SK-N-SH (cell line): ENCODE data around the gene WDR27. TPM values are rescaled to one million over a fixed set of nuclear protein-coding genes. Genes with fewer than 3 reads are reported as not detected.
"Not testable (repeated sequence)": the region's sequence is repeated elsewhere in the genome, so short reads cannot be mapped to it uniquely, and the experiment has no call there.

Source experiments
- CTCF ChIA-PET: fragments of 300-600, 350-600 bp; formaldehyde crosslinking; extraction: SDS; loops from one replicate; lab custom pipeline; 2021; lab: Yijun Ruan, JAX
- POLR2A ChIA-PET: fragments of 350-600 bp; sonication (Branson Sonifier 250); formaldehyde crosslinking; extraction: SDS; loops from one replicate; lab custom pipeline; 2020; ENCODE audit warnings: antibody characterized with exemption, inconsistent platforms; lab: Yijun Ruan, JAX
- DNase-seq: peaks from one replicate; pipeline ENCODE4 v3.0.0; 2012
- H2AFZ ChIP-seq: fragments of 200-600 bp; sonication (generic); 2 replicates; pipeline ENCODE4 v1.8.1; 2016; ENCODE audit warnings: antibody characterized with exemption, mild to moderate bottlenecking, low read depth
- H3F3A ChIP-seq: fragments of 200-600 bp; sonication (generic); replicated peaks from 2 replicates; pipeline ENCODE3; 2016; ENCODE audit warnings: antibody characterized with exemption, mild to moderate bottlenecking; ENCODE audit not compliant: insufficient read depth
- H3K27ac ChIP-seq, 2 experiments: fragments of 200-500 bp in 1 of 2; fragments of 200-600 bp in 1 of 2; sonication (Bioruptor generic) in 1 of 2; sonication (generic), shearing (Covaris generic) in 1 of 2; 2 replicates each; pipeline versions ENCODE4 v1.5.1 to v1.6.1; 2014 to 2016; ENCODE audit warnings: low read depth in 2 of 2, inconsistent platforms in 1 of 2, low read length in 1 of 2, mild to moderate bottlenecking in 1 of 2, mixed read lengths in 1 of 2
- H3K27me3 ChIP-seq: fragments of 200-600 bp; sonication (generic), shearing (Covaris generic); 2 replicates; pipeline ENCODE4 v1.6.1; 2016; ENCODE audit warnings: mixed run types; ENCODE audit not compliant: insufficient read depth
- H3K36me3 ChIP-seq, 2 experiments: fragments of 200-500 bp in 1 of 2; fragments of 200-600 bp in 1 of 2; sonication (Bioruptor generic) in 1 of 2; sonication (generic) in 1 of 2; replicated peaks in 1 of 2; 2 replicates each; pipeline versions ENCODE3 to v1.5.1; 2014 to 2016; ENCODE audit warnings: low read length in 1 of 2, mild to moderate bottlenecking in 1 of 2; ENCODE audit not compliant: insufficient read depth in 2 of 2, control insufficient read depth in 1 of 2
- H3K4me1 ChIP-seq, 2 experiments: fragments of 200-500 bp in 1 of 2; fragments of 200-600 bp in 1 of 2; sonication (Bioruptor generic) in 1 of 2; sonication (generic), shearing (Covaris generic) in 1 of 2; 2 replicates each; pipeline versions ENCODE4 v1.5.1 to v1.6.1; 2014 to 2016; ENCODE audit warnings: low read depth in 1 of 2, low read length in 1 of 2, mixed run types in 1 of 2; ENCODE audit not compliant: insufficient read depth in 2 of 2, control insufficient read depth in 1 of 2
- H3K4me2 ChIP-seq: fragments of 200-600 bp; sonication (generic), shearing (Covaris generic); 2 replicates; pipeline ENCODE4 v1.6.1; 2017; ENCODE audit warnings: mixed run types
- H3K4me3 ChIP-seq, 2 experiments: fragments of 200-500 bp in 1 of 2; fragments of 200-600 bp in 1 of 2; sonication (Bioruptor generic) in 1 of 2; sonication (generic), shearing (Covaris generic) in 1 of 2; 2 replicates each; pipeline versions ENCODE4 v1.5.1 to v1.8.1; 2014 to 2016; ENCODE audit warnings: low read depth in 2 of 2, inconsistent platforms in 1 of 2, low read length in 1 of 2, mild to moderate bottlenecking in 1 of 2, mixed read lengths in 1 of 2, moderate library complexity in 1 of 2
- H3K79me2 ChIP-seq: fragments of 200-600 bp; sonication (generic); 2 replicates; pipeline ENCODE4 v1.8.1; 2017; ENCODE audit warnings: mild to moderate bottlenecking; ENCODE audit not compliant: insufficient read depth
- H3K9ac ChIP-seq: fragments of 200-600 bp; sonication (generic); 2 replicates; pipeline ENCODE4 v1.6.1; 2017; ENCODE audit warnings: mixed run types
- H3K9me2 ChIP-seq: fragments of 200-600 bp; sonication (generic); 2 replicates; pipeline ENCODE4 v1.6.1; 2017; ENCODE audit warnings: mixed run types
- H3K9me3 ChIP-seq: fragments of 200-600 bp; sonication (generic); 2 replicates; pipeline ENCODE4 v1.6.1; 2017; ENCODE audit warnings: mixed run types, mild to moderate bottlenecking, moderate library complexity
- H4K20me1 ChIP-seq: fragments of 200-600 bp; sonication (generic); 2 replicates; pipeline ENCODE4 v1.6.1; 2017; ENCODE audit warnings: mild to moderate bottlenecking, mixed run types; ENCODE audit not compliant: insufficient read depth
- CHD2 ChIP-seq: fragments of 150-350 bp; IDR thresholded peaks from 2 replicates; pipeline ENCODE4 v1.6.1; 2018; ENCODE audit warnings: low read length; ENCODE audit not compliant: partially characterized antibody
- FOXJ3 ChIP-seq: sonication (generic); formaldehyde crosslinking; IDR thresholded peaks from 2 replicates; pipeline ENCODE4 v1.5.1; 2020; ENCODE audit warnings: mild to moderate bottlenecking, missing genetic modification reagents
- GABPA ChIP-seq: IDR thresholded peaks from 2 replicates; pipeline ENCODE4 v1.4.0; 2012; ENCODE audit warnings: low read depth, mild to moderate bottlenecking
- MEF2A ChIP-seq: IDR thresholded peaks from 2 replicates; pipeline ENCODE4 v1.4.0; 2012; ENCODE audit warnings: low read depth, borderline replicate concordance
- NFIC ChIP-seq: IDR thresholded peaks from 2 replicates; pipeline ENCODE4 v1.4.0; 2012; ENCODE audit warnings: borderline replicate concordance
- NRF1 ChIP-seq: IDR thresholded peaks from 2 replicates; pipeline ENCODE4 v1.6.1; 2012; ENCODE audit warnings: low read depth, mild to moderate bottlenecking, low read length
- POLR2AphosphoS5 ChIP-seq: IDR thresholded peaks from 2 replicates; pipeline ENCODE4 v1.6.1; 2012; ENCODE audit warnings: low read depth, low read length
- RCOR1 ChIP-seq: fragments of 150-350 bp; IDR thresholded peaks from 2 replicates; pipeline ENCODE4 v1.6.1; 2017; ENCODE audit warnings: antibody characterized with exemption, low read length
- RXRA ChIP-seq: IDR thresholded peaks from 2 replicates; pipeline ENCODE4 v1.4.0; 2012; ENCODE audit warnings: low read depth, mild to moderate bottlenecking, borderline replicate concordance
- SIN3A ChIP-seq: IDR thresholded peaks from 2 replicates; pipeline ENCODE4 v1.6.1; 2012; ENCODE audit warnings: low read depth, mild to moderate bottlenecking, low read length, moderate library complexity, borderline replicate concordance
- SMC3 ChIP-seq: IDR thresholded peaks from 2 replicates; pipeline ENCODE4 v1.6.1; 2012; ENCODE audit warnings: low read depth, low read length, improper control_type of control experiment
- TAF1 ChIP-seq: IDR thresholded peaks from 2 replicates; pipeline ENCODE4 v1.6.1; 2012; ENCODE audit warnings: low read depth, mild to moderate bottlenecking, low read length, moderate library complexity, borderline replicate concordance
- TCF12 ChIP-seq: IDR thresholded peaks from 2 replicates; pipeline ENCODE4 v1.4.0; 2012
- TEAD4 ChIP-seq: IDR thresholded peaks from 2 replicates; pipeline ENCODE4 v1.4.0; 2012; ENCODE audit warnings: mild to moderate bottlenecking, borderline replicate concordance; ENCODE audit not compliant: insufficient read depth
- USF2 ChIP-seq: fragments of 150-350 bp; IDR thresholded peaks from 2 replicates; pipeline ENCODE4 v1.6.1; 2017; ENCODE audit warnings: antibody characterized with exemption, low read length, low read depth, borderline replicate concordance
- YY1 ChIP-seq: IDR thresholded peaks from 2 replicates; pipeline ENCODE4 v1.4.0; 2012; ENCODE audit warnings: low read depth, mild to moderate bottlenecking
- WGBS: methylation state at CpG from one replicate; pipeline ENCODE4 v1.1.6; 2017; ENCODE audit warnings: low lambda C conversion rate; 5-methylcytosine and 5-hydroxymethylcytosine counted together
- polyA plus RNA-seq, 3 experiments: library from polyadenylated mRNA; depleted of rRNA; stranded (reverse); fragments of >200 nt; gene quantifications; 2 replicates each; pipeline ENCODE4 v1.2.3, GENCODE V29; 2012
- TF ChIP-seq, protein P1 (sequence below): IDR thresholded peaks from 2 replicates; pipeline ENCODE4; 2012
- TF ChIP-seq, protein P2 (sequence below): IDR thresholded peaks from 2 replicates; pipeline ENCODE4 v1.4.0; 2012; ENCODE audit warnings: low read depth, borderline replicate concordance
- TF ChIP-seq, protein P3 (sequence below): fragments of 150-350 bp; IDR thresholded peaks from 2 replicates; pipeline ENCODE4 v1.6.1; 2016; ENCODE audit warnings: mild to moderate bottlenecking, low read depth, low read length

The WDR27 gene
- polyA plus RNA-seq, 1 of the 3 experiments (the other 2 are of a cell fraction): 55.6 TPM

DNA sequence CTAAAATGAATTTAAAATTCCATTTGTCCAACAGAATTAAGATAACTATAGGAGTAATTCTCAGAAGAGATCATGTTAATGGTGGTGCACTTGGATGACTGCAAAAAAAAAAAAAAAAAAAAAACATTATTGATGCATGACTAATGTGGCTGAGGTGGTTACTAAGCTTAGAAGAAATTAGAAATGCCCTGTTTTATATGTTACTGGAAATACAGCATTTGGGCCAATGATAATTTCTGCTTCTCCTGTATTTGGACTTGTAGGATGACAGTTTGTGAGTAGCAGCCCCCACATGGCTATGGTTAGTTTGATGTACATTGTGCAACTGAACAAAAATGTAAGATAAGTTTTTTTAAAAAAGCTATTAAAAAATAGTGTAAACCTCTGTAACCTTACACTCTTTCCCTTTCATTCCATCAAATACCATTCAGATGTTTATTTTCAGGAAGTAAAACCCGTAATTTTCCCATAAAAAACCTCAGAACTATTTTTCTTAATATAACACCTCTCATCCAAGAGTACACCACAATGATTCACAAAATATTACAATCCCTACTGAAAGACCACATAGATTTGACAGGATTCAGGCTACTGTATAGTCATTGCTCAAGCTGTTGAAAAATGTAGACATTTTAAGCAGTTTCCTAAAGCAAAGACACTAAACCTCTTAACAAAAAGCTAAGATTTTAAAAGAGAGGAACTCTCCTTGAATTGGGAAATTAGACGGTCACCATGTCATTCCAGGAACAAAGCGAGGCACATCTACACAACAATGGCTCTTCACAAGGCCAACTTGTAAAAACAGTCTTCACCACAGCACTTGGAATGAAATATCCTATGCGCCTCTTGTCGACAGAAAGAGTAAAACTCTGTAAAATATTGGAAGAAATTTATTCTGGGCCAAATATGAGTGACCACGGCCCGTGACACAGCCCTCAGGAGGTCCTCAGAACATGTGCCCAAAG lies 83.0 kb downstream of the WDR27 start (continued):
- no peak for TF ChIP-seq USF2
- TF ChIP-seq, protein P1, sequence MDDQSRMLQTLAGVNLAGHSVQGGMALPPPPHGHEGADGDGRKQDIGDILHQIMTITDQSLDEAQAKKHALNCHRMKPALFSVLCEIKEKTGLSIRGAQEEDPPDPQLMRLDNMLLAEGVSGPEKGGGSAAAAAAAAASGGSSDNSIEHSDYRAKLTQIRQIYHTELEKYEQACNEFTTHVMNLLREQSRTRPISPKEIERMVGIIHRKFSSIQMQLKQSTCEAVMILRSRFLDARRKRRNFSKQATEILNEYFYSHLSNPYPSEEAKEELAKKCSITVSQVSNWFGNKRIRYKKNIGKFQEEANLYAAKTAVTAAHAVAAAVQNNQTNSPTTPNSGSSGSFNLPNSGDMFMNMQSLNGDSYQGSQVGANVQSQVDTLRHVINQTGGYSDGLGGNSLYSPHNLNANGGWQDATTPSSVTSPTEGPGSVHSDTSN: peak; percentile 59
- TF ChIP-seq TEAD4: peak; percentile 33; the same call in 1 of the 2 replicates
- no peak for TF ChIP-seq NRF1
- no peak for TF ChIP-seq SIN3A
- TF ChIP-seq TCF12: peak; percentile 3; the same call in 1 of the 2 replicates
- no peak for TF ChIP-seq CHD2
- TF ChIP-seq NFIC: 0 out of 2 replicates have a peak, but pooled peaks have one; percentile 12
- no peak for TF ChIP-seq YY1
- no peak for TF ChIP-seq TAF1
- TF ChIP-seq SMC3: no peak
- no peak for TF ChIP-seq GABPA

- H4K20me1 ChIP-seq: no peaks in the 10 kb centered on the region
- TF ChIP-seq, protein P2, sequence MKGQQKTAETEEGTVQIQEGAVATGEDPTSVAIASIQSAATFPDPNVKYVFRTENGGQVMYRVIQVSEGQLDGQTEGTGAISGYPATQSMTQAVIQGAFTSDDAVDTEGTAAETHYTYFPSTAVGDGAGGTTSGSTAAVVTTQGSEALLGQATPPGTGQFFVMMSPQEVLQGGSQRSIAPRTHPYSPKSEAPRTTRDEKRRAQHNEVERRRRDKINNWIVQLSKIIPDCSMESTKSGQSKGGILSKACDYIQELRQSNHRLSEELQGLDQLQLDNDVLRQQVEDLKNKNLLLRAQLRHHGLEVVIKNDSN: no peak
- TF ChIP-seq TCF12 (no peak), NRF1 (no peak), USF2 (no peak), POLR2AphosphoS5 (no peak), GABPA (no peak), CHD2 (no peak), NFIC (no peak), RXRA (no peak), MEF2A (no peak), FOXJ3 (CRISPR knock-in tag) (no peak), TEAD4 (no peak), RCOR1 (no peak)
- TF ChIP-seq, protein P3, sequence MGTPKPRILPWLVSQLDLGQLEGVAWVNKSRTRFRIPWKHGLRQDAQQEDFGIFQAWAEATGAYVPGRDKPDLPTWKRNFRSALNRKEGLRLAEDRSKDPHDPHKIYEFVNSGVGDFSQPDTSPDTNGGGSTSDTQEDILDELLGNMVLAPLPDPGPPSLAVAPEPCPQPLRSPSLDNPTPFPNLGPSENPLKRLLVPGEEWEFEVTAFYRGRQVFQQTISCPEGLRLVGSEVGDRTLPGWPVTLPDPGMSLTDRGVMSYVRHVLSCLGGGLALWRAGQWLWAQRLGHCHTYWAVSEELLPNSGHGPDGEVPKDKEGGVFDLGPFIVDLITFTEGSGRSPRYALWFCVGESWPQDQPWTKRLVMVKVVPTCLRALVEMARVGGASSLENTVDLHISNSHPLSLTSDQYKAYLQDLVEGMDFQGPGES: no peak
- H3F3A ChIP-seq: peaks cover 18% of the 10 kb centered on the region
- no peak overlapping the region for H3K4me2 ChIP-seq
- peaks cover 0 to 21% of the 10 kb centered on the region in 2 experiments; a peak in 2 of 4 replicates for H3K4me1 ChIP-seq
- no peak for DNase-seq
- H3K36me3 ChIP-seq: no peaks in the 10 kb centered on the region
- 85% methylated on average over 7 of the region's 7 CpGs for WGBS
- no peaks in the 10 kb centered on the region for H3K79me2 ChIP-seq
- no peak overlapping the region for H3K9ac ChIP-seq
- no peaks in the 10 kb centered on the region for H3K27me3 ChIP-seq
- H3K27ac ChIP-seq: peak overlapping the region in 1 of 2 experiments; percentile 81; a peak in 1 of 4 replicates
- POLR2A ChIA-PET: no interaction called here
- no peak overlapping the region for H2AFZ ChIP-seq
- no peaks in the 10 kb centered on the region for H3K9me2 ChIP-seq
- no peak overlapping the region for H3K4me3 ChIP-seq
- CTCF ChIA-PET: no interaction called here
- H3K9me3 ChIP-seq: 0 out of 2 replicates have a peak, but pooled peaks cover 5% of the 10 kb centered on the region
These were observed 84.3 kb downstream of the WDR27 start for GRCh38 chr6:169617562-169617961.

DNA sequence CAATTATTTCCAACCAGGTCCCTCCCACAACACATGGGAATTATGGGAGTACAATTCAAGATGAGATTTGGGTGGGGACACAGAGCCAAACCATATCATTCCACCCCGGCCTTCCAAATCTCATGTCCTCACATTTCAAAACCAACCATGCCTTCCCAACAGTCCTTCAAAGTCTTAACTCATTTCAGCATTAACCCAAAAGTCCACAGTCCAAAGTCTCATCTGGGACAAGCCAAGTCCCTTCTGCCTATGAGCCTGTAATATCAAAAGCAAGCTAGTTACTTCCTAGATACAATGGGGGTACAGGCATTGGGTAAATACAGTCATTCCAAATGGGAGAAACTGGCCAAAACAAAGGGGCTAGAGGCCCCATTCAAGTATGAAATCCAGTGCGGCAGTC lies 93.2 kb downstream of the WDR27 start:
- CTCF ChIA-PET: not testable (repeated sequence)

More for the DNA sequence above, 93.2 kb downstream of the WDR27 start:
- H3K27me3 ChIP-seq, H3K27ac ChIP-seq, H3K36me3 ChIP-seq, H2AFZ ChIP-seq, POLR2A ChIA-PET, H3K4me3 ChIP-seq, H3K4me1 ChIP-seq, H3K9me3 ChIP-seq, H3K9me2 ChIP-seq, H3F3A ChIP-seq, H3K79me2 ChIP-seq, H4K20me1 ChIP-seq, H3K4me2 ChIP-seq, H3K9ac ChIP-seq, DNase-seq: not testable (repeated sequence)
- WGBS: 90% methylated on average over 2 of the region's 2 CpGs
